Karpas-422 (cell line): ENCODE measurements around the gene DMD. TPM values are rescaled to one million over a fixed set of nuclear protein-coding genes. Genes with fewer than 3 reads are reported as not detected.

Source experiments
- DNase-seq: peaks from one replicate; pipeline ENCODE4 v3.0.0-alpha.2; 2015
- H2AFZ ChIP-seq: fragments of 200-600 bp; sonication (generic); 2 replicates; pipeline ENCODE4 v1.6.1; 2014; ENCODE audit warnings: antibody characterized with exemption, low read length, mixed read lengths
- H3K27ac ChIP-seq: fragments of 200-600 bp; sonication (generic); 2 replicates; pipeline ENCODE4 v1.5.1; 2014; ENCODE audit warnings: mild to moderate bottlenecking, low read length, moderate library complexity
- H3K27me3 ChIP-seq: fragments of 200-600 bp; sonication (generic); 2 replicates; pipeline ENCODE4 v1.6.1; 2014; ENCODE audit warnings: low read length, mixed read lengths
- H3K36me3 ChIP-seq: fragments of 200-600 bp; sonication (generic); 2 replicates; pipeline ENCODE4 v1.6.1; 2014; ENCODE audit warnings: low read length, mixed read lengths; ENCODE audit not compliant: insufficient read depth
- H3K4me1 ChIP-seq: fragments of 200-600 bp; sonication (generic); 2 replicates; pipeline ENCODE4 v1.6.1; 2014; ENCODE audit warnings: mild to moderate bottlenecking, low read length, mixed read lengths
- H3K4me2 ChIP-seq: fragments of 200-600 bp; sonication (generic); 2 replicates; pipeline ENCODE4 v1.6.1; 2014; ENCODE audit warnings: low read length, low read depth, mild to moderate bottlenecking; ENCODE audit not compliant: poor library complexity, severe bottlenecking
- H3K4me3 ChIP-seq: fragments of 200-600 bp; sonication (generic); 2 replicates; pipeline ENCODE4 v1.5.1; 2014; ENCODE audit warnings: mild to moderate bottlenecking, antibody characterized with exemption, low read length, mixed read lengths
- H3K79me2 ChIP-seq: fragments of 200-600 bp; sonication (generic); 2 replicates; pipeline ENCODE4 v1.6.1; 2014; ENCODE audit warnings: mild to moderate bottlenecking, low read length, mixed read lengths
- H3K9ac ChIP-seq: fragments of 200-600 bp; sonication (generic); 2 replicates; pipeline ENCODE4 v1.6.0; 2014; ENCODE audit warnings: low read length
- H3K9me2 ChIP-seq: fragments of 200-600 bp; sonication (generic), shearing (Covaris generic); replicated peaks from 2 replicates; pipeline ENCODE4 v1.6.0; 2014; ENCODE audit warnings: mild to moderate bottlenecking, low read length, moderate library complexity; ENCODE audit not compliant: insufficient read depth
- H3K9me3 ChIP-seq: fragments of 300-700, 200-600 bp; sonication (generic); 2 replicates; pipeline ENCODE4 v1.6.1; 2014; ENCODE audit warnings: low read length, mixed read lengths
- H4K20me1 ChIP-seq: fragments of 200-600 bp; sonication (generic); 2 replicates; pipeline ENCODE4 v1.6.1; 2014; ENCODE audit warnings: mild to moderate bottlenecking, antibody characterized with exemption, low read length, low read depth; ENCODE audit not compliant: insufficient read depth
- total RNA-seq: library from RNA; depleted of rRNA; stranded (reverse); fragments of >200 nt; shearing (Covaris generic); gene quantifications from 2 replicates; pipeline ENCODE4 v1.2.3, GENCODE V29; 2014; ENCODE audit warnings: low replicate concordance

Gene DMD
- total RNA-seq, 1 experiment from 2014 or later = not detected

- Histone ChIP-seq H3K4me3 (no peak overlapping the region), H3K9me2 (no peaks in the 10 kb centered on the region), H3K4me2 (no peak overlapping the region), H3K9ac (no peak overlapping the region), H3K27ac (no peak overlapping the region), H3K36me3 (no peaks in the 10 kb centered on the region), H3K79me2 (no peaks in the 10 kb centered on the region), H3K9me3 (no peaks in the 10 kb centered on the region), H3K27me3 (no peaks in the 10 kb centered on the region), H4K20me1 (no peaks in the 10 kb centered on the region), H3K4me1 (no peaks in the 10 kb centered on the region), H2AFZ (no peak overlapping the region)
- no peak for DNase-seq
Observed at GRCh38 chrX:32370456-32371205, 840.7 kb downstream of the DMD start.

GRCh38 chrX:32293962-32294700 lies 917.2 kb downstream of the DMD start:
- Histone ChIP-seq H3K36me3 (no peaks in the 10 kb centered on the region), H3K27me3 (no peaks in the 10 kb centered on the region), H3K27ac (no peak overlapping the region), H3K9ac (no peak overlapping the region), H4K20me1 (no peaks in the 10 kb centered on the region), H3K79me2 (no peaks in the 10 kb centered on the region), H3K4me1 (no peaks in the 10 kb centered on the region), H3K4me2 (no peak overlapping the region), H3K9me3 (no peaks in the 10 kb centered on the region), H3K9me2 (no peaks in the 10 kb centered on the region), H3K4me3 (no peak overlapping the region), H2AFZ (no peak overlapping the region)
- DNase-seq = no peak

DNA sequence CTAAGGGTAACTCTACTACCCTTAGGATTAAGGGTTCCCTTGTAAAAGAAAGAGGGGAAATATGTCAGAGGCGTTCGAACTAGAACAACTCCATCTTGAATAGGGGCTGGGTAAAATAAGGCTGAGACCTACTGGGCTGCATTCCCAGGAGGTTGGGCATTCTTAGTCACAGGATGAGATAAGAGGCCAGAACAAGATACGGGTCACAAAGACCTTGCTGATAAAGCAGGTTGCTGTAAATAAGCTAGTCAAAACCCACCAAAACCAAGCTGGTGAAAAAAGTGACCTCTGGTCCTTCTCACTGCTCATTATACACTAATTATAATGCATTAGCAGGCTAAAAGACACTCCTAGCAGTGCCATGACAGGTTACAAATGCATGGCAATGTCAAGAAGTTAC lies 922.0 kb downstream of the DMD start:
- Histone ChIP-seq H3K4me1 (no peaks in the 10 kb centered on the region), H3K36me3 (no peaks in the 10 kb centered on the region), H3K9ac (no peak overlapping the region), H3K9me2 (no peaks in the 10 kb centered on the region), H3K27ac (no peak overlapping the region), H3K4me3 (no peak overlapping the region), H3K79me2 (no peaks in the 10 kb centered on the region), H3K4me2 (no peak overlapping the region), H3K9me3 (no peaks in the 10 kb centered on the region), H3K27me3 (no peaks in the 10 kb centered on the region), H4K20me1 (no peaks in the 10 kb centered on the region), H2AFZ (no peak overlapping the region)
- no peak for DNase-seq

- H3K9me3 ChIP-seq = no peaks in the 10 kb centered on the region
- no peaks in the 10 kb centered on the region for H3K27me3 ChIP-seq
- H3K4me2 ChIP-seq = no peak overlapping the region
- H3K36me3 ChIP-seq = no peaks in the 10 kb centered on the region
- H3K79me2 ChIP-seq = no peaks in the 10 kb centered on the region
- DNase-seq = no peak
- no peaks in the 10 kb centered on the region for H3K9me2 ChIP-seq
- H3K4me3 ChIP-seq = no peak overlapping the region
- H3K27ac ChIP-seq = no peak overlapping the region
- H2AFZ ChIP-seq = no peak overlapping the region
- no peaks in the 10 kb centered on the region for H3K4me1 ChIP-seq
- no peaks in the 10 kb centered on the region for H4K20me1 ChIP-seq
- no peak overlapping the region for H3K9ac ChIP-seq
Observed at GRCh38 chrX:32281853-32282252, 929.5 kb downstream of the DMD start.

GRCh38 chrX:32280921-32281320 lies 930.4 kb downstream of the DMD start:
- Histone ChIP-seq H3K9ac (no peak overlapping the region), H3K9me3 (0 out of 2 replicates have a peak, but pooled peaks cover 3% of the 10 kb centered on the region), H3K4me3 (no peak overlapping the region), H3K4me2 (no peak overlapping the region), H2AFZ (no peak overlapping the region), H3K4me1 (no peaks in the 10 kb centered on the region), H3K27me3 (no peaks in the 10 kb centered on the region), H3K79me2 (no peaks in the 10 kb centered on the region), H3K36me3 (no peaks in the 10 kb centered on the region), H3K9me2 (no peaks in the 10 kb centered on the region), H3K27ac (no peak overlapping the region), H4K20me1 (no peaks in the 10 kb centered on the region)
- DNase-seq = no peak

DNA sequence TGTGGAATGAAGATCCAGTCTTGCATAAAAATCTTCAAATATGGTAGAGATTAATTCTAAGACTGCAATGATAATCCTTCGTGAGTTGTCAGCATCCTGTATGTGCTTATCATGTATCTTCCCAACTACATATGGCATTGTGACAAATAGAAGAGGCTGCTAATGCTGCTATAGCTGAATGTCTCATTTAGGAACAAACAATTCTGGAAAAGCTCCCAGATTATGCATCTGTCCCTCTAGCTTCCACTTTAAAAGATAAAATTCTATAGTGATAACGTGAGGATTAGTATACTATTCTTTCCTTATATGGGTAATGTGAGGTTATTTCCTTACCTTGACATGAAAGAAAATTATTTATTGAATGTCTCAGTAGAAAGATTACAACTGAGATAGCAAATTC lies 930.9 kb downstream of the DMD start:
- Histone ChIP-seq H3K4me2 (no peak overlapping the region), H3K4me1 (no peaks in the 10 kb centered on the region), H3K27me3 (no peaks in the 10 kb centered on the region), H3K4me3 (no peak overlapping the region), H2AFZ (no peak overlapping the region), H3K79me2 (no peaks in the 10 kb centered on the region), H3K9me2 (no peaks in the 10 kb centered on the region), H3K27ac (no peak overlapping the region), H3K9ac (no peak overlapping the region), H3K36me3 (no peaks in the 10 kb centered on the region), H4K20me1 (no peaks in the 10 kb centered on the region), H3K9me3 (0 out of 2 replicates have a peak, but pooled peaks cover 3% of the 10 kb centered on the region)
- no peak for DNase-seq

DNA sequence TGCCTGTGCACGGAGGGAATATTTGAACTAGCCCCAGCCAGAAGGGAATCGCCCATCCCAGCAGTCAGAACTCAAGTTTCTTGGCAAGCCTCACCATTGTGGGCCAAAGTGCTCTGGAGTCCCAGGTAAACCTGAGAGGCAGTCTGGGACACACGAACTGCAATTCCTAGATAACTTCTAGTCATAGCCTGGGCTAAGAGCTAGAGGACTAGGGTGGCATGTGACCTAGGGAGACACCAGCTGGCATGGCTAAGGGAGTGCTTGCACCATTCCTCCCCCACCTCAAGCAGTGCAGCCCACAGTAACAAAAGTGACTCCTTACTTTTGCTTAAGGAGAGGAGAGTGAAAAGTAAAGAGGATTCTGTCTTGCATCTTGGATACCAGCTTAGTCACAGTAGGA lies 935.2 kb downstream of the DMD start:
- Histone ChIP-seq H4K20me1 (no peaks in the 10 kb centered on the region), H3K4me3 (no peak overlapping the region), H3K9me2 (no peaks in the 10 kb centered on the region), H2AFZ (no peak overlapping the region), H3K9ac (no peak overlapping the region), H3K36me3 (no peaks in the 10 kb centered on the region), H3K4me1 (no peaks in the 10 kb centered on the region), H3K79me2 (no peaks in the 10 kb centered on the region), H3K9me3 (0 out of 2 replicates have a peak, but pooled peaks cover 3% of the 10 kb centered on the region), H3K4me2 (no peak overlapping the region), H3K27ac (no peak overlapping the region), H3K27me3 (no peaks in the 10 kb centered on the region)
- DNase-seq = no peak

DNA sequence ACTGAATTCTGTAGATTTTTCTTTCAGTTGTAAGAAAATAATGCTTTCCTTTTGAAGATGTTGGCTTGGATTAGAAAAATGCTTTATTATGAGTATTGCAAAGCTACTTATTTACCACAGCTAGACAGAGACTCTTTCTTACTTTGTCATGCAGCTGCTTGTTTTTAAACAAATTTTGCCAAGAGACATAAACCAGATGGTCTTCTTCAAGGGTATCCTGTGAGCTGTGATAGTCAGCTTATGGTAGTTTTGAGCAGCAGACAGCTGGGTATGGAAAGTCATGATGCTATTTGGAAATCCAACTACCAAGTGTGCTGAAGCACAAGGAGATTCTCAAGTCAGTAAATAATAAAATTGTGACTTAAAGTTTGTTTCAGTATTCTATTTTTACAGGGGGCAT lies 941.5 kb downstream of the DMD start:
- H2AFZ ChIP-seq = no peak overlapping the region
- no peak overlapping the region for H3K4me3 ChIP-seq
- no peak overlapping the region for H3K4me2 ChIP-seq
- no peaks in the 10 kb centered on the region for H3K9me2 ChIP-seq
- H3K79me2 ChIP-seq = no peaks in the 10 kb centered on the region
- H3K4me1 ChIP-seq = no peaks in the 10 kb centered on the region
- peaks cover 9% of the 10 kb centered on the region for H3K9me3 ChIP-seq
- no peak overlapping the region for H3K9ac ChIP-seq
- no peaks in the 10 kb centered on the region for H3K36me3 ChIP-seq
- no peaks in the 10 kb centered on the region for H3K27me3 ChIP-seq
- no peak overlapping the region for H3K27ac ChIP-seq
- no peaks in the 10 kb centered on the region for H4K20me1 ChIP-seq
- DNase-seq = no peak
